NOMO-1 treated with dmso at 0.1 percent for 144 hours (cell line): ENCODE data around the gene HUS1B.
"Not testable (repeated sequence)": the region's sequence is repeated elsewhere in the genome, so short reads cannot be mapped to it uniquely, and the experiment has no call there.

Experiments
- DNase-seq: peaks from one replicate; lab custom pipeline; 2025; ENCODE audit not compliant: unreplicated experiment; lab: John Stamatoyannopoulos, UW

The HUS1B gene

GRCh38 chr6:656460-657252 is at the start of gene HUS1B:
Gene HUS1B, minus strand, starts transcription at chr6:657100. Its CDS starts 156 bp downstream, at chr6:656944.
- DNase-seq, result no peak

GRCh38 chr6:706146-706545 is 49.2 kb upstream of the HUS1B start:
- no peak for DNase-seq

DNA sequence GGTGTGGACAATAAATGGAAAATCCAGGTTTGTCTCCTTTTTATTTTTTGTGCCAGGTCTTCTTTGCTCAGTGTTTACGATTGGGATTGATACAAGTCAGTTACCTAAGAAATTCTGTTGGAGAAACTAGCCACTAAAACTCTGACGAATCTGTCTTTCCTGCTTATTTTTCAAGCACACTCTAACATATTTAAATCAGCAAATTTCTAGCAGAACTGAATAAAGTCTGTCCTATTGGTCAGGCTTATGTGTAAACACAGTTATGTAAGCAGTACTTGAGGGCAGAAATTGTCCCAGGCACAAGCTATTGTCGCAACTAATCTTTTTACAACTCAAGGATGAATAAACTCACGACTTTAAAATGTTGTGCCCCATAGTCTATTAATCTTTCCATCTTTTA is 48.1 kb upstream of the HUS1B start:
- DNase-seq, result no peak

DNA sequence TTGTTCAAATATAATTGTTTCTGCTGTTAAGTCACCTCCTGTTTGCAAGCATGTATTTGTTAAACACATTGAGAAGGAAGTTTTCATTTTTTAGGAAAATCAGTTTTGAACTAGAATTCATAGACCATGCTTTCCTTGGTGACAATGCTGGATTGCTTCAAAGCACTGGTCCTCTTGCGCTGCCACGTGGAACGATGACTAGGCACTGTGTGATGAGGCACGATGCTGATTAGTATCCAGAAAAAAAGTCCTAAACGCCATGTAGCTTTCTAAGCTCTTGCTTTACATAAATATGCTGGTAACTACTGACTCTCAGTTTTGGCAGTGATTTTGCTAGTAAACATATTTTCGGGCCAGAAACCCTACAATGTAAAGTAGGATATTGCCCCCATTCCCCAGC is 47.1 kb upstream of the HUS1B start:
- no peak for DNase-seq

DNA sequence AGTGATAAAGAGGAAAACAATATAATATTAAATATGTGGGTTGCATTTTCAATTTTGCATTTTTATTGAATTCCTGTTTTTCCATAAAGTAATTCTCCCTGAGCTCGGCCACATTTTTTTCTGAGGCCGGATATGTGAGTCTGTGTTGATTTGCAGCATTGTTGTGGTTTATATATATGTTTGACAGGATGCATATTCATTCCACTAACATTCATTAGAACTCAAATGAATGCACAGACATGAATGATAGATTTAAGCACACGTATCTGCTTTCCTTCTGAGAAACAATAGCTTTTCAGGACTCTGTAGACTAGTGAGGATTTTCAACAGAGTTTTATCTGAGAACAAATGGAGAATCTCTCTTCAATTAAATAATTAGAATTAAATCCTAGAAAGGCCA is 46.7 kb upstream of the HUS1B start:
- DNase-seq, result no peak

GRCh38 chr6:701700-702479 is 45.0 kb upstream of the HUS1B start:
- no peak for DNase-seq

DNA sequence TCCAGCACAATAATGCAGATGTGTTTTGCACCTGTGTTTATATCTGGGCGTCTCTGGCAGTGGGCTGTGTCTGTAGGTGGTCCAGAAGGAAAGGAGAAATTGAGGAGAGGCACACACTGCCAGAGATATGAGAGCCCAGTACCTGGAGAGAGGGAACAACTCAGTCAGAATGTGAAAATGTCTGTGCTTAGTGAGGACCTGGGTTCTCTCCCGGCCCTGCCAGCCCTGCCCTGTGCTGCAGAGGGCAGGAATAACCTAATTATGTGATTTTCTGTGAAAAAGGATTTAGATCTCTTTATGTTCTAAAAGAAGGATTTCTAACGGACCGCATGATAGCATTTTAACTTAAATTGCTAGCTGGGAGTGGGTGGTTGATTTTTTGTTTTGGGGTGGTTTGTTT is 44.3 kb upstream of the HUS1B start:
- no peak for DNase-seq

DNA sequence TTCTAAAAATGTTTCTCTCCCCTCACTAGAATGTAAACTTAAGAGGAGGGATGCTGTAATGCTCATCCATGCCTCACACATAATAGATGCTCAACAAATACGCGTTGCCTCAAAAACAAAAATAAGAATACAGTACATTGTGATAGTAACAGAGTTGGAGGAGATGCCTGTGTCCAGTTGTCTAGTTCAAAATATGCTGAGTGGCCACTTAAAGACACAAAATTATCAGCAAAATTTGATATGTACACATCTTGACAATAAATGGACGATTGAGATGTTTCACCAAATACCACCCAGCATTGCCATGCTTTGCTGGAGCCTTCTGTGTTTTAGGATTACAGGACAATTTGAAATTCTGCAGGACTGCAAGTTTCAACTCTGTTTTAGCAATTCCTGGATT is 43.6 kb upstream of the HUS1B start:
- DNase-seq, result no peak

DNA sequence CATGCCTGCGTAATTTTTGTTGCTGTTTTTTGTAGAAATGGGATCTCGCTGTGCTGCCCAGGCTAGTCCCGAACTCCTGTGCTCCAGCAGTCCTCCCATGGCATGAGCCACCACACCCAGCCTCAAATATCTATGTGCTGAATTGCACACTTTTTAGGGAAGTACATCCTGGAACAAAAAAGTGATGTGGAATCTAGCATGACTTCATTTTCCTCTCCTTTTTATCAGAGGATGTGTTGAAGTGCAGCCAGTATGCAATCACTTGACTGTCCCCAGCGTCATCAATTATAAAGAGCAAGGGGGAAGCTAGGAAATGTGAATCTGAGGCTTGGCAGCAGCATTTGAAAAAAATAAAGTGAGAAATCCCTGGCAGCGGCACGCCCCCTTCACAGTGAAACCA is 42.4 kb upstream of the HUS1B start:
- DNase-seq, result no peak

DNA sequence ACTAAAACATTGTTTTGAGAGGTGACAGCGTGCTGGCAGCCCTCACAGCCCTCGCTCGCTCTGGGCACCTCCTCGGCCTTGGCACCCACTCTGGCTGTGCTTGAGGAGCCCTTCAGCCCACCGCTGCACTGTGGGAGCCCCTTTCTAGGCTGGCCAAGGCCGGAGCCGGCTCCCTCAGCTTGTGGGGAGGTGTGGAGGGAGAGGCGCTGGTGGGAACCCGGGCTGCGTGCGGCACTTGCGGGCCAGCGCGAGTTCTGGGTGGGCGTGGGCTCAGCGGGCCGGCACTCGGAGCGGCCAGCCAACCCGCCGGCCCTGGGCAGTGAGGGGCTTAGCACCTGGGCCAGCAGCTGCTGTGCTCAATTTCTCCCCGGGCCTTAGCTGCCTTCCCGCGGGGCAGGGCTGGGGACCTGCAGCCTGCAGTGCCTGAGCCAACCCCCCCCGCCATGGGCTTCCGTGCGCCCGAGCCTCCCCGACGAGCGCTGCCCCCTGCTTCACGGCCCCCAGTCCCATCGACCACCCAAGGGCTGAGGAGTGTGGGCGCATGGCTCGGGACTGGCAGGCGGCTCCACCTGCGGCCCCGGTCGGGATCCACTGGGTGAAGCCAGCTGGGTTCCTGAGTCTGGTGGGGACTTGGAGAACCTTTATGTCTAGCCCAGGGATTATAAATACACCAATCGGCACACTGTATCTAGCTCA is 37.7 kb upstream of the HUS1B start:
- not testable (repeated sequence) for DNase-seq

DNA sequence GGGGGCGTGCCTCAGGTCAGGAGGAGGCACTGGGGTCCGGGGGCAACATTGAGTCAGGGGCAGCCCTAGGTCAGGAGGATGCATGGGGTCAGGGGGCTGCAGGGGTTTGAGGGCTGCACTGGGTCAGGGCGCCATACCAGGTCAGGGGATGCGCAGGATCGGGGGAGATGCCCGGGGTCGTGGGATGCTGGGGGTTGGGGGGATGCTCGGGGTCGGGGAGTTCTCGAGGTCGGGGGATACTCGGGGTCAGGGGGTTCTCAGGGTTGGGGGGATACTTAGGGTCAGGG is 36.8 kb upstream of the HUS1B start:
- no peak for DNase-seq

- DNase-seq, result peak; percentile 67
These were observed 36.2 kb upstream of the HUS1B start, which contains the start of gene EXOC2 for GRCh38 chr6:692858-693722. Gene EXOC2, minus strand, starts transcription at chr6:693139. Its CDS starts 55,321 bp downstream, at chr6:637818.

DNA sequence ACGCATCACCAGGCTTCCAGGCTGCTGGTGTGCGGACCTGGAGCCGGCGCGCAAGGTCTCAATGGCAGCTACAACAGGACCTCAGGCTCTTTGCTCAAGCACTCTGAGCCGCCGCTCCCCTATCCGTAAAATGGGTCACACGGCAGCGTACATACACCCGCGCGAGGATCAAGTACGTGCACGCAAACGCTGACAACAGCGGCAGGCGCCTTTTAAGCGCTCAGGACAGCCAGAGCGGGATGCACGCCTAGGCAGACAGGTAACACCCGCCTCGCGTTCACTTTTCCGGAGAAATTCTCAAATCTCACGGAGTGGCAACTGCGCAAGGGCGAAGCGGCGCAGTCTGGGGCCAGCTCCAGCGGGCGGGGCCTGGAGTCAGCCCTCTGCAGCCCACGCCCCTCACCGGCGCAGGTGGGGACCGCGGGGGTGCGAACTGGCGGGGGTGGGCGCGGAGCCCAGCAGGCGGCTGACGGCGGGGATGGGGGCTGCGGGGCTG is 35.5 kb upstream of the HUS1B start:
- DNase-seq, result peak; percentile 8

- no peak for DNase-seq
These were observed 32.3 kb upstream of the HUS1B start for GRCh38 chr6:689223-689622.

DNA sequence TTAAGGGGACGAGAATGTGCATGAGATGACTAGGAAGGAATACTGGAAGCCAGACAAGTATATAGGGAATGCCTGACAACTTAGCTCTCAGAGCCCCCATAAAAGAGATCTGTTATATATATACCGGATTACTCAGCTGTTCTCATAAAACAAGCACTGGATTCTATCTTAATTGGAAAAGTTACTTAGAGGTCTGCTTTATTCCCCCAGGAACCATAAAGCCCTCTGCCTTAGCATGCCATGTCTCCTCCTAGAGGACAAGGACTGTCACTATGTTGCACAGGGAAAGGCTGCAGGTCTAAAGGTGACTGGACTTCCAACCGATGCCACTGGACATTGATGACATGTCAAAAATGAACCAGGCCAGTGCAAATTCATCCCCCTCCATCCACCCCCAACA is 29.6 kb upstream of the HUS1B start:
- no peak for DNase-seq

DNA sequence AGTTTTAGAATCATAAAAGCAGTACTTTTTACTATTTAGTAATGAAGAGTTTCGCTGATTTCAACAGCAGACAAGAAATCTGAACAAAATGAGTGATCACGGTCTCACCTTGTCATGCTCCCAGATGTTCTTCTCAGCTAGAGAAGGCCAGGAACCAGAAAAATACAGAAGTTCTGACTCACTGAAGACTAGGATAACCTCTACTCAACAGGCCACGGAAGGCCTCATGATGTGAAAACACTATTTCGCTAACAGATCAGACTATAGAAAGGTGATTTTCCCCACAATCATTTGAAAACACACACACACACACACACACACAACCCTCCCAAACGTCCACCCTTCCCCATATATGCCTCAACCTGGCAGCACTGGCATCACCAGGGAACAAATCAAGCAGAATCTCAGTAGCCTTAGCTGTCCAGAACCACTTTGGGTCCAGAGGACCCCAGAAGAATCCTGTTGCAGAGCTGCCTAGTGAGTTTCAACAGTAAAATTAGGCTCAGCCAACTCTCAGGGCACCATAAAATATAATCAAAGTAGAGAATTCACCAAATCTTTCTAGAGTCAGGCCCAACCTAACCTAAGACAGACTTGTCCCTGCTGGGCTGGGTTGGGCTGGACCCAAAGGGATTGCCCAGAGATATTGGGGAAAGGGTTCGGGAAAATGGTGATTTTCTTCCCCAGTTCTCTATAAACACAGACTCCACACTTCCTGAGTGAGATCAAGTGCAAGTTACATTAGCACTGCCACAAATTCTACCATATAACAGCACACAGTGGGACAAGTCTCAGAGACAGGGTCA is 28.1 kb upstream of the HUS1B start:
- DNase-seq, result no peak

GRCh38 chr6:683742-684440 is 27.0 kb upstream of the HUS1B start:
- DNase-seq, result no peak

- no peak for DNase-seq
These were observed 23.9 kb upstream of the HUS1B start for GRCh38 chr6:680666-681340.

DNA sequence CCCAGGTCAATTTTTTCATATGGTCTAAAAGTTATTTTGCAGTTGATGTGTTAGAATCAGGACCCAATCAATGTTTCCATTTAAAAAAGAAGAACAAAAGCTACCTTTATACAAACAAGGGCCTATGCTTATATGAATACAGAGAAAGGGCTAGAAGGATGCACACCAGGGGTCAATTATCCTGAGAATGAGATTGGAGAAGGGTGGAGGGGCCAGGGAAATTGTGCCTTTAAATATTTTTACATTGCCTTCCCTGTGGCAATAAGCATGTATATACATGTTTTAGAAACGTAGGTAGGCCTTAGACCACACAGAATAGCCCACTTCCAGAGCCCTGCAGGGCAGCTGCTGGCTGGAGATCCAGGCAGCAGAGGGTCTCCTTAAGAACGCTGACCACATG is 23.4 kb upstream of the HUS1B start:
- DNase-seq, result no peak
